Choroid plexus epithelial cell (primary cell): ENCODE results near the gene IGF1.

ENCODE experiments used
- DNase-seq: peaks from one replicate; pipeline ENCODE4 v3.0.0-alpha.2; 2010; ENCODE audit warnings: low read depth
- H3K4me3 ChIP-seq: 2 replicates; pipeline ENCODE4 v1.5.1; 2011; ENCODE audit warnings: low read depth, mild to moderate bottlenecking, control low read depth, low read length, moderate library complexity
- CTCF ChIP-seq: conservative IDR thresholded peaks from 2 replicates; pipeline ENCODE4 v1.5.1; 2011; ENCODE audit warnings: low read depth, mild to moderate bottlenecking, control low read depth, inconsistent platforms, low read length, moderate library complexity

IGF1 gene

GRCh38 chr12:102439426-102440405, 40.6 kb downstream of the IGF1 start:
- no peak for TF ChIP-seq CTCF
- no peak for DNase-seq
- H3K4me3 ChIP-seq: no peak overlapping the region

- H3K4me3 ChIP-seq: no peak overlapping the region
- no peak for DNase-seq
- no peak for TF ChIP-seq CTCF
These were observed 41.5 kb downstream of the IGF1 start for GRCh38 chr12:102438827-102439210.

GRCh38 chr12:102438047-102438826, 42.1 kb downstream of the IGF1 start:
- H3K4me3 ChIP-seq: no peak overlapping the region
- TF ChIP-seq CTCF: no peak
- no peak for DNase-seq

- H3K4me3 ChIP-seq: no peak overlapping the region
- no peak for TF ChIP-seq CTCF
- DNase-seq: no peak
These were observed 42.9 kb downstream of the IGF1 start for GRCh38 chr12:102437511-102437910.

- H3K4me3 ChIP-seq: no peak overlapping the region
- no peak for DNase-seq
- TF ChIP-seq CTCF: no peak
These were observed 43.5 kb downstream of the IGF1 start for GRCh38 chr12:102436867-102437266.

GRCh38 chr12:102435827-102436436, 44.4 kb downstream of the IGF1 start:
- TF ChIP-seq CTCF: no peak
- no peak overlapping the region for H3K4me3 ChIP-seq
- DNase-seq: no peak
